Esophagus squamous epithelium (tissue), 5 donors: ENCODE results near the gene CIZ1. TPM values are rescaled to one million over a fixed set of nuclear protein-coding genes. Genes with fewer than 3 reads are reported as not detected.

Experiments used
- DNase-seq: peaks from one replicate; lab custom pipeline; 2025; lab: John Stamatoyannopoulos, UW
- H3K27ac ChIP-seq, 4 donors: fragments of 200-600 bp; sonication (generic); one replicate each; pipeline ENCODE4 v1.5.1; 2016 to 2019; ENCODE audit warnings: mild to moderate bottlenecking in 1 of 4
- H3K27me3 ChIP-seq, 4 donors: fragments of 200-600 bp; sonication (generic); 1 replicate in 3 of 4; 2 replicates in 1 of 4; pipeline versions ENCODE4 v1.5.1 to v1.6.0; 2017 to 2021; ENCODE audit warnings: antibody characterized with exemption in 1 of 4
- H3K36me3 ChIP-seq, 3 donors: fragments of 200-600 bp; sonication (generic); one replicate each; pipeline ENCODE4 v1.5.1; 2016 to 2019
- H3K4me1 ChIP-seq, 3 donors: fragments of 200-600 bp; sonication (generic); one replicate each; pipeline ENCODE4 v1.5.1; 2017 to 2019
- H3K4me3 ChIP-seq, 4 donors: fragments of 200-600 bp; sonication (generic); 1 replicate in 3 of 4; 2 replicates in 1 of 4; pipeline ENCODE4 v1.5.1; 2016 to 2019; ENCODE audit warnings: mild to moderate bottlenecking in 2 of 4, moderate library complexity in 1 of 4
- H3K9me3 ChIP-seq, 3 donors: fragments of 200-600 bp; sonication (generic); one replicate each; pipeline ENCODE4 v1.5.1; 2016 to 2019
- POLR2A ChIP-seq, 4 donors: fragments of 450-650 bp; IDR thresholded peaks; one replicate each; pipeline ENCODE4 v1.6.1; 2017; ENCODE audit warnings: antibody characterized with exemption in 4 of 4, mild to moderate bottlenecking in 4 of 4, moderate library complexity in 3 of 4
- WGBS, 2 donors: methylation state at CpG; one replicate each; pipeline ENCODE4 v1.1.5; 2018; 5-methylcytosine and 5-hydroxymethylcytosine counted together
- intact Hi-C: fragments of 100-400 bp; cut with DNase I; formaldehyde crosslinking; loops from one replicate; pipeline ENCODE4 v1.15.0; 2022
- total RNA-seq, 4 donors: library from RNA; depleted of rRNA; stranded (reverse); fragments of >200 nt; gene quantifications; one replicate each; pipeline ENCODE4 v1.1.0, GENCODE V29; 2016
- TF ChIP-seq, protein P1 (sequence below), 6 experiments: fragments of 450-650 bp in 4 of 6; fragments of 200-600 bp in 2 of 6; sonication (generic) in 2 of 6; IDR thresholded peaks; one replicate each; pipeline ENCODE4 v1.5.1; 2016 to 2019; ENCODE audit warnings: antibody characterized with exemption in 6 of 6, mild to moderate bottlenecking in 4 of 6, moderate library complexity in 4 of 6
- donor health status: DM: yes; HTN: yes; CAD: no.

CIZ1 gene
- total RNA-seq, 4 donors from 2014 or later: 31.0 to 74.6 (median 43.7) TPM

DNA sequence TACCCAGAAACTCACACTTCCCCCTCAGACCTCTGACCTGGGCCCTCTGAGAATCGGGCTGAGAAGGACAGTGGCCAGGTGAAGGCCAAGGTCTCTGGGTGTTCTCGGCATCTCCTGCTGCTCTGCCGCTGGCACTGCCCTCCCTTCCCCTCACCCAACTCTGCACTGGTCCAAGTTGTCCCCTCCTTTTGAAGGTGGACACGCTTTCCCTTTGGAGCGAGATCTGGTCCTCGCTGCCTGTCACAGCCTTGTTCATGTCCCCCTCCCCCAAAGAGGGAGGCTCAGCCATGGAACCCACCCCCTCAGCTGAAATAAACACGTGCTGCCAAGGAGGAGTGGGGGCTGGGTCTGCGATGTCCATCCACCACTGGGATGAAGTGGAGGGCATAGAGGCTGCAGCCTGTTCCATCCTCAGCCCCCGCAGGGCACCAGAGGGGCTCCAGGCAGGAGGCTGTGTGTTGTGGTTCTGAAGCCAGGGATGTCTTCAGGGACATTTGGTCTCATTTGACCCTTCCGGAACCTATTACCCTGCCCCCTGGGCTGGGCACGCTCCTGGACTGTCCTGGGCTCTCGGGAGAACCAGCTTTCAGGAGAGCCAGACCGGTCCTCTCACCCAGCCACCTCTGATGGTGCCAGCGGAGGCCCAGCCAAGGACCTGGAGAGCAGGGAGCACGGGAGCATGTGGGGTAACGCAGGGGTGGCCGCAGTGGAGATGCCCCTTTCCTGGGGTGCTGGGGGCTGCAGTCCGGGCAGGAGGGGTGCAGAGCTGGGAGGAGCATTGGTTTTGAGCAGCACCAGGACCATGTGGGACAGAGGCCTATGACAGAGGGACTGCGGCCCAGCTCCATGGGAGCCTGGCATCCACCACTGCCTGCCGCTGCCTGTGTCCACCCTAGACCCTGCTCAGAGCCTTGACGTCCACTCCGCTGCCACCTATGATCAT lies 46.9 kb downstream of the CIZ1 start:
- no peaks in the 10 kb centered on the region for H3K36me3 ChIP-seq
- TF ChIP-seq, protein P1, sequence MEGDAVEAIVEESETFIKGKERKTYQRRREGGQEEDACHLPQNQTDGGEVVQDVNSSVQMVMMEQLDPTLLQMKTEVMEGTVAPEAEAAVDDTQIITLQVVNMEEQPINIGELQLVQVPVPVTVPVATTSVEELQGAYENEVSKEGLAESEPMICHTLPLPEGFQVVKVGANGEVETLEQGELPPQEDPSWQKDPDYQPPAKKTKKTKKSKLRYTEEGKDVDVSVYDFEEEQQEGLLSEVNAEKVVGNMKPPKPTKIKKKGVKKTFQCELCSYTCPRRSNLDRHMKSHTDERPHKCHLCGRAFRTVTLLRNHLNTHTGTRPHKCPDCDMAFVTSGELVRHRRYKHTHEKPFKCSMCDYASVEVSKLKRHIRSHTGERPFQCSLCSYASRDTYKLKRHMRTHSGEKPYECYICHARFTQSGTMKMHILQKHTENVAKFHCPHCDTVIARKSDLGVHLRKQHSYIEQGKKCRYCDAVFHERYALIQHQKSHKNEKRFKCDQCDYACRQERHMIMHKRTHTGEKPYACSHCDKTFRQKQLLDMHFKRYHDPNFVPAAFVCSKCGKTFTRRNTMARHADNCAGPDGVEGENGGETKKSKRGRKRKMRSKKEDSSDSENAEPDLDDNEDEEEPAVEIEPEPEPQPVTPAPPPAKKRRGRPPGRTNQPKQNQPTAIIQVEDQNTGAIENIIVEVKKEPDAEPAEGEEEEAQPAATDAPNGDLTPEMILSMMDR (IDR thresholded peaks at IDR 0.05): no peak
- no peak for TF ChIP-seq POLR2A (IDR thresholded peaks at IDR 0.05)
- no peaks in the 10 kb centered on the region for H3K9me3 ChIP-seq
- DNase-seq: no peak
- H3K27ac ChIP-seq: peak overlapping the region; percentile 78 to 87 (median 82)
- H3K4me1 ChIP-seq: peaks cover 35 to 63% (median 37%) of the 10 kb centered on the region in 3 donors
- WGBS, 2 donors: 89 to 100% methylated on average over 1 to 6 of the region's 22 CpGs
- H3K4me3 ChIP-seq: no peak overlapping the region
- intact Hi-C loops: no loop called here
- H3K27me3 ChIP-seq: no peaks in the 10 kb centered on the region

DNA sequence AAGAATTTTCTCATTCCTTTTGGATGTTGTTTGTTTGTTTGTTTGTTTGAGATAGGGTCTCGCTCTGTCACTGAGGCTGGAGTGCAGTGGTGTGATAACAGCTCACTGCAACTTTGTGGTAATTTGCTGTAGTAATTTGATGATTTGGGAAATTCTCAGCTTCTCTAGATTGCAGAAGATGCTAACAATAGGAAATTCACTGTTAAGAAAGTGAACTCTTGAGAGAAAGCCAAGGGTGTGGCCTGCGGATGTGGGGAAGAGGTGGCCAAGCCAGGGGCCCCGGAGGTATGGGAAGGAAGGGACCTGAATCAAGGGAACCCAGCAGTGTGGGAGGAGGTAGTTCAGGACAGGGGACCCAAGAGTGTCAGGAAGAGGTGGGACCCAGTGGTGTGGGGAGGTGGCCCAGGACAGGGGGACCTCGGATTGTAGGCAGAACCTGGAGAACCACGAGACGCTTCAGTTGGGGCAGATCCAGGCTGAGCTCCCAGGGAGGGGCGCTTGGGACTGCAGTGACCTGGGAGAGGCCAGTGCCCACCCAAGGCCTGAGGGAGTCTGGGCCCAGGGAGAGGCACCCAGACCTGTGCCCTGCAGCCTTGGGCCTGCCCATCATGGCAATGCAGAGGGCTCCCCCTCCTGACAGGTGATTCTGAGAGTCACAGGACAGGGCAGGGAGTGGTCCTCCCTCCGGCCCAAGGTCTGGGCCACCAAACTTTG lies 47.7 kb downstream of the CIZ1 start:
- H3K9me3 ChIP-seq: no peaks in the 10 kb centered on the region
- TF ChIP-seq POLR2A (IDR thresholded peaks at IDR 0.05): no peak
- TF ChIP-seq, protein P1 (IDR thresholded peaks at IDR 0.05): no peak
- H3K27me3 ChIP-seq: no peaks in the 10 kb centered on the region
- peaks cover 26 to 55% (median 28%) of the 10 kb centered on the region in 3 donors for H3K4me1 ChIP-seq
- DNase-seq: no peak
- no peak overlapping the region for H3K4me3 ChIP-seq
- H3K27ac ChIP-seq: peak overlapping the region in 1 of 4 donors; percentile 1
- H3K36me3 ChIP-seq: no peaks in the 10 kb centered on the region
- intact Hi-C loops: no loop called here
- WGBS, 2 donors: 50 to 70% methylated on average over 6 to 7 of the region's 8 CpGs

DNA sequence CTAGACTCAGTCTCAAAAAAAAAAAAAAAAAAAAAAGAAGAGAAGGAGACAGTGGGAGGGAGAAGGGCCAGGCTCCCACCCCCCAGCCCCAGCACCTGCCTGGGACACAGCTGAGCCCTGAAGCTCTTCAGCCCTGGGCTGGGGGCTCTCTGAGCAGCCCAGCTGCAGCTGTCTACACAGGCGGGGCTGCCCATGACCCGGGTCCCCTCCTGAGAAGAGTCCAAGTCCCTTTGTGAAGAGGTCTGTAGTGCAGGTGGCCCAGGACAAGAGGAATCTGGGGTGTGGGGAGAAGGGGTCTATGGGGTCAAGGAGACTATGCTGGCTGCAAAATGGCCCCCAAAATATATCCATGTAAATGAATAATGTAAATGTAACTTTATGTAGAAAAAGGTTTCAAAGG lies 48.8 kb downstream of the CIZ1 start:
- Histone ChIP-seq H3K4me3 (no peak overlapping the region), H3K27me3 (no peaks in the 10 kb centered on the region), H3K27ac (no peak overlapping the region), H3K9me3 (no peaks in the 10 kb centered on the region), H3K4me1 (peaks cover 18 to 44% (median 26%) of the 10 kb centered on the region in 3 donors), H3K36me3 (no peaks in the 10 kb centered on the region)
- no peak for TF ChIP-seq POLR2A (IDR thresholded peaks at IDR 0.05)
- TF ChIP-seq, protein P1 (IDR thresholded peaks at IDR 0.05): no peak
- WGBS, 2 donors: 45 to 80% methylated on average over 1 to 2 of the region's 2 CpGs
- intact Hi-C loops: no loop called here
- no peak for DNase-seq

DNA sequence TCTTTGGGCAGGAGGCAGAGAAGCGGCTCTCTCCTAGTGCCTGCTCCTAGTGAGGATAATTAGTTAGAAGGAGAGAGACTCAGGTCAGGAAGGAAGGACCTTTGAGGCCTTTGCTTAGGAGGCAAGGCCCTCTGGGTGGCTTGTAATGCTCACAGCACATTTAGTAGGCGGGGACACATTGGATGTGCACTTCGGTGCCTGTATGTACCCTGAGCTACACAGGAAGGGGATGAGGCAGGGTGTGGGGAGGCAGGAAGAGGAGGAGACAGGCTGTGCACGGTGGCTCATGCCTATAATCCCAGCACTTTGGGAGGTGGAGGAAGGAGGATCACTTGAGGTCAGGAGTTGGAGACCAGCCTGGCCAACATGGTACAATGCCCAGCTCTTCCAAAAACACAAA lies 49.3 kb downstream of the CIZ1 start:
- no peaks in the 10 kb centered on the region for H3K9me3 ChIP-seq
- DNase-seq: no peak
- peaks cover 18 to 39% (median 26%) of the 10 kb centered on the region in 3 donors for H3K4me1 ChIP-seq
- no peak overlapping the region for H3K27ac ChIP-seq
- TF ChIP-seq, protein P1 (IDR thresholded peaks at IDR 0.05): no peak
- no peak for TF ChIP-seq POLR2A (IDR thresholded peaks at IDR 0.05)
- H3K27me3 ChIP-seq: no peaks in the 10 kb centered on the region
- intact Hi-C loops: no loop called here
- WGBS, 2 donors: 17 to 60% methylated on average over 2 of the region's 4 CpGs
- H3K4me3 ChIP-seq: no peak overlapping the region
- H3K36me3 ChIP-seq: no peaks in the 10 kb centered on the region

DNA sequence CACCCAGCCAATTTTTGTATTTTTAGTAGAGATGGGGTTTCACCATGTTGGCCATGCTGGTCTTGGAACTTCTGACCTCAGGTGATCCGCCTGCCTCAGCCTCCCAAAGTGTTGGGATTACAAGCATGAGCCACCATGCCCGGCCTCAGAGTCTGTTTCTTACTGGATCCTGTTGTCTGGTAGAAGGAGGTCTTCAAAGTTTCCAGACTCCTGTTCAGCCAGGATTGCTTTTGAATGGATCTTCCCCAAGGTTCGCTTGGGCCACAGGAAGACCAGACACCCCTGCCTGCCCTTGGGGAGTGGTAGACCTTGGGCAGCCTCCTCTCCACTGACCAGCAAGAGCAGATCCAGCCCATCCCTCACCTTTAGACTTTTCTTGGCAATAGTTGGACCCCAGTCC lies 49.8 kb downstream of the CIZ1 start:
- H3K4me1 ChIP-seq: peaks cover 18 to 34% (median 26%) of the 10 kb centered on the region in 3 donors
- H3K27ac ChIP-seq: no peak overlapping the region
- intact Hi-C loops: no loop called here
- TF ChIP-seq POLR2A (IDR thresholded peaks at IDR 0.05): no peak
- TF ChIP-seq, protein P1 (IDR thresholded peaks at IDR 0.05): no peak
- H3K9me3 ChIP-seq: no peaks in the 10 kb centered on the region
- no peak for DNase-seq
- 90 to 92% methylated on average over 2 of the region's 3 CpGs for WGBS, 2 donors
- no peaks in the 10 kb centered on the region for H3K27me3 ChIP-seq
- no peak overlapping the region for H3K4me3 ChIP-seq
- H3K36me3 ChIP-seq: no peaks in the 10 kb centered on the region
